DOHH2 (cell line): Measurements from ENCODE around the gene PCSK5.

Experiments
- H3F3A ChIP-seq: fragments of 200-600 bp; sonication (generic), shearing (Covaris generic); 2 replicates; pipeline ENCODE4 v1.6.0; 2016; ENCODE audit warnings: antibody characterized with exemption, mild to moderate bottlenecking; ENCODE audit not compliant: control insufficient read depth, insufficient read depth
- H3K27ac ChIP-seq: fragments of 200-600 bp; sonication (generic); 2 replicates; pipeline ENCODE4 v1.5.1; 2014; ENCODE audit warnings: low read depth, mild to moderate bottlenecking, low read length, moderate library complexity
- H3K27me3 ChIP-seq: fragments of 200-600 bp; sonication (generic); 2 replicates; pipeline ENCODE4 v1.6.1; 2014; ENCODE audit warnings: mild to moderate bottlenecking, low read length, mixed read lengths; ENCODE audit not compliant: control insufficient read depth
- H3K36me3 ChIP-seq: fragments of 200-600 bp; sonication (generic); 2 replicates; pipeline ENCODE4 v1.6.1; 2014; ENCODE audit warnings: mild to moderate bottlenecking, low read length, moderate library complexity, mixed read lengths; ENCODE audit not compliant: control insufficient read depth
- H3K4me1 ChIP-seq: fragments of 200-600 bp; sonication (generic); 2 replicates; pipeline ENCODE4 v1.6.1; 2014; ENCODE audit warnings: mild to moderate bottlenecking, low read length, mixed read lengths; ENCODE audit not compliant: control insufficient read depth
- H3K4me2 ChIP-seq: fragments of 200-600 bp; sonication (generic); 2 replicates; pipeline ENCODE4 v1.6.0; 2014; ENCODE audit warnings: mild to moderate bottlenecking, low read length, moderate library complexity
- H3K4me3 ChIP-seq: fragments of 200-600 bp; sonication (generic); 2 replicates; pipeline ENCODE4 v1.5.1; 2014; ENCODE audit warnings: mild to moderate bottlenecking, low read length, mixed read lengths
- H3K79me2 ChIP-seq: fragments of 200-600 bp; sonication (generic); 2 replicates; pipeline ENCODE4 v1.6.1; 2014; ENCODE audit warnings: mild to moderate bottlenecking, low read length, mixed read lengths; ENCODE audit not compliant: control insufficient read depth
- H3K9me2 ChIP-seq: fragments of 200-600 bp; sonication (generic); replicated peaks from 2 replicates; pipeline ENCODE4 v1.6.1; 2014; ENCODE audit warnings: mild to moderate bottlenecking, low read length, mixed read lengths; ENCODE audit not compliant: control insufficient read depth
- H3K9me3 ChIP-seq: fragments of 200-600 bp; sonication (generic); 2 replicates; pipeline ENCODE4 v1.6.1; 2014; ENCODE audit warnings: antibody characterized with exemption, low read length, mixed read lengths; ENCODE audit not compliant: control insufficient read depth, insufficient read depth
- H4K20me1 ChIP-seq: fragments of 200-600 bp; sonication (generic); 2 replicates; pipeline ENCODE4 v1.6.0; 2014; ENCODE audit warnings: low read depth, mild to moderate bottlenecking, antibody characterized with exemption, low read length, moderate library complexity; ENCODE audit not compliant: control insufficient read depth, insufficient read depth
- EZH2phosphoT487 ChIP-seq: fragments of 200-600 bp; sonication (generic); IDR thresholded peaks from 2 replicates; pipeline ENCODE4 v1.6.1; 2017; ENCODE audit warnings: borderline replicate concordance, mild to moderate bottlenecking, antibody characterized with exemption, low read length, moderate library complexity, mixed read lengths
- TF ChIP-seq, protein P1 (sequence below): fragments of 200-600 bp; sonication (generic); IDR thresholded peaks from one replicate; pipeline ENCODE4 v1.5.1; 2014; ENCODE audit warnings: antibody characterized with exemption, mild to moderate bottlenecking, low read depth, low read length; ENCODE audit not compliant: poor library complexity, severe bottlenecking

Gene PCSK5

GRCh38 chr9:76001459-76001858 is 111.0 kb downstream of the PCSK5 start:
- Histone ChIP-seq H3K4me1 (no peaks in the 10 kb centered on the region), H3K36me3 (no peaks in the 10 kb centered on the region), H3F3A (no peaks in the 10 kb centered on the region), H3K9me2 (no peaks in the 10 kb centered on the region), H3K4me3 (no peak overlapping the region), H3K79me2 (no peaks in the 10 kb centered on the region), H4K20me1 (no peaks in the 10 kb centered on the region), H3K27me3 (no peaks in the 10 kb centered on the region), H3K9me3 (no peaks in the 10 kb centered on the region), H3K4me2 (no peak overlapping the region), H3K27ac (no peak overlapping the region)
- TF ChIP-seq, protein P1, sequence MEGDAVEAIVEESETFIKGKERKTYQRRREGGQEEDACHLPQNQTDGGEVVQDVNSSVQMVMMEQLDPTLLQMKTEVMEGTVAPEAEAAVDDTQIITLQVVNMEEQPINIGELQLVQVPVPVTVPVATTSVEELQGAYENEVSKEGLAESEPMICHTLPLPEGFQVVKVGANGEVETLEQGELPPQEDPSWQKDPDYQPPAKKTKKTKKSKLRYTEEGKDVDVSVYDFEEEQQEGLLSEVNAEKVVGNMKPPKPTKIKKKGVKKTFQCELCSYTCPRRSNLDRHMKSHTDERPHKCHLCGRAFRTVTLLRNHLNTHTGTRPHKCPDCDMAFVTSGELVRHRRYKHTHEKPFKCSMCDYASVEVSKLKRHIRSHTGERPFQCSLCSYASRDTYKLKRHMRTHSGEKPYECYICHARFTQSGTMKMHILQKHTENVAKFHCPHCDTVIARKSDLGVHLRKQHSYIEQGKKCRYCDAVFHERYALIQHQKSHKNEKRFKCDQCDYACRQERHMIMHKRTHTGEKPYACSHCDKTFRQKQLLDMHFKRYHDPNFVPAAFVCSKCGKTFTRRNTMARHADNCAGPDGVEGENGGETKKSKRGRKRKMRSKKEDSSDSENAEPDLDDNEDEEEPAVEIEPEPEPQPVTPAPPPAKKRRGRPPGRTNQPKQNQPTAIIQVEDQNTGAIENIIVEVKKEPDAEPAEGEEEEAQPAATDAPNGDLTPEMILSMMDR: no peak
- TF ChIP-seq EZH2phosphoT487: no peak

- H3K36me3 ChIP-seq: no peaks in the 10 kb centered on the region
- no peaks in the 10 kb centered on the region for H3K9me3 ChIP-seq
- no peaks in the 10 kb centered on the region for H4K20me1 ChIP-seq
- no peaks in the 10 kb centered on the region for H3K27me3 ChIP-seq
- no peak overlapping the region for H3K4me3 ChIP-seq
- H3K4me2 ChIP-seq: no peak overlapping the region
- no peak overlapping the region for H3K27ac ChIP-seq
- no peaks in the 10 kb centered on the region for H3K9me2 ChIP-seq
- H3K79me2 ChIP-seq: no peaks in the 10 kb centered on the region
- H3F3A ChIP-seq: no peaks in the 10 kb centered on the region
- H3K4me1 ChIP-seq: no peaks in the 10 kb centered on the region
- no peak for TF ChIP-seq EZH2phosphoT487
- TF ChIP-seq, protein P1: no peak
Measured at GRCh38 chr9:76003041-76003440, 112.6 kb downstream of the PCSK5 start.

DNA sequence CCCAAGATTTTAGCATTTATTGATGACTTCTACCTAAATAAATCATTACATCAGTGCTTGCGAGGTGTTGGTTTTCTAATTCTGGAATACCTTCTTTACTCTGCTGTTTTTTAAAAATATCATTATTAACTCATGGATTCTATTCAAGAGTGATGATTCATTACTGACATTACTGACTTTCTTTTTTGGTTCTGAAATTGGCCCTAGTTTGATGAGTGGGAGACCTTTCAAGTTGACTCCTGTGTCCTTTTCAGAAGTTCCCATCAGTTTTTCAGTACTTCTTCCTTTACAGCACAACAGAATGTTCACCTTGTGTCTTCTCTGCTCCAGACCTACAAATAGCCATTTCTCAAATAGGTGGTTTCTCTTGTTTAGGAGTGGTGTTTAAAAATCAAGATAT is 114.1 kb downstream of the PCSK5 start:
- Histone ChIP-seq H3F3A (no peaks in the 10 kb centered on the region), H3K4me1 (no peaks in the 10 kb centered on the region), H3K36me3 (no peaks in the 10 kb centered on the region), H3K27ac (no peak overlapping the region), H3K4me3 (no peak overlapping the region), H3K9me2 (no peaks in the 10 kb centered on the region), H3K4me2 (no peak overlapping the region), H3K9me3 (no peaks in the 10 kb centered on the region), H4K20me1 (no peaks in the 10 kb centered on the region), H3K79me2 (no peaks in the 10 kb centered on the region), H3K27me3 (no peaks in the 10 kb centered on the region)
- TF ChIP-seq, protein P1: no peak
- no peak for TF ChIP-seq EZH2phosphoT487

DNA sequence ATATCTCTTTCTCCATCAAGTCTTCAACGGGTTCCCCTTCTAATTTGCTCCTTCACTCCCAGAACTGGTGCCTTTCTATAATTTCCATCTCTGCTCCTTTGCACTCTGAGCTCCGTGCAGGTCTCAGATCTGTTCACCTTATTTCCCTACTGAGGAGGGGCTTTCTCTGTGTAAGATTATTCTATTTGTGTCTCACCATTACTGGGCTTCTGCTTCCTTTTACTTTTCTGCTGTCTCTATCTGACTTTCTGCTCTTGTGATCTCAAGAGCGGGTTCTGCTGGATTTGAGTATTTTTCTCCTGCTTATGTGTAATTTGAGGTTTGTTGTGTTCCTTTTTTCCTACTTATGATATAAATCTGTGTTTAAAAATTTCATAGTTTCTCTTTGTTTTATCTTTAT is 117.5 kb downstream of the PCSK5 start:
- H3K9me3 ChIP-seq: no peaks in the 10 kb centered on the region
- no peaks in the 10 kb centered on the region for H3K79me2 ChIP-seq
- H3F3A ChIP-seq: no peaks in the 10 kb centered on the region
- H3K4me1 ChIP-seq: no peaks in the 10 kb centered on the region
- no peaks in the 10 kb centered on the region for H3K36me3 ChIP-seq
- no peak overlapping the region for H3K4me3 ChIP-seq
- H3K4me2 ChIP-seq: no peak overlapping the region
- H3K27me3 ChIP-seq: no peaks in the 10 kb centered on the region
- no peak overlapping the region for H3K27ac ChIP-seq
- H4K20me1 ChIP-seq: no peaks in the 10 kb centered on the region; the same call in 1 of the 2 replicates
- TF ChIP-seq EZH2phosphoT487: no peak
- TF ChIP-seq, protein P1: no peak
- H3K9me2 ChIP-seq: no peaks in the 10 kb centered on the region
